Measurements from ENCODE around the gene ZNF462.

DNA sequence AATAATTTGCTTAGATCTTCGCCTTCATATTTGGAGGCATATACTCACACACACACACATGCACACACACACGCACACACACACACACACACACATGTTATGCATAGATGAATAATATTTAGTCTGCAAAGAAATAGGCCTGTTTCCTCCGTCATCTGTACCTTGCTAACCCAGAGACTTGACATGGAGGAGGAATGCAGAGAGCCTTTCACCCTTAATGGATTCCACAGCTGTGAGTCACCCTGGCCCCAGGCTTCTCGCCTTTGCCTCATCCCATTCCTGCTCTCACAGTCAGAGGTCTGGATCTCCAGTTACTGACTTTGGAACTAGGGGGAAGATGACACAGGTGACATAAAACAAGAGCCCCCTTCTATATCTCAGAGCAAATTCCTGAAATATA is 29.7 kb downstream of the ZNF462 start:
- TF ChIP-seq POLR2A (IDR thresholded peaks at IDR 0.05) (no peak), POLR2AphosphoS5 (IDR thresholded peaks at IDR 0.05) (no peak)
- TF ChIP-seq, protein P1, sequence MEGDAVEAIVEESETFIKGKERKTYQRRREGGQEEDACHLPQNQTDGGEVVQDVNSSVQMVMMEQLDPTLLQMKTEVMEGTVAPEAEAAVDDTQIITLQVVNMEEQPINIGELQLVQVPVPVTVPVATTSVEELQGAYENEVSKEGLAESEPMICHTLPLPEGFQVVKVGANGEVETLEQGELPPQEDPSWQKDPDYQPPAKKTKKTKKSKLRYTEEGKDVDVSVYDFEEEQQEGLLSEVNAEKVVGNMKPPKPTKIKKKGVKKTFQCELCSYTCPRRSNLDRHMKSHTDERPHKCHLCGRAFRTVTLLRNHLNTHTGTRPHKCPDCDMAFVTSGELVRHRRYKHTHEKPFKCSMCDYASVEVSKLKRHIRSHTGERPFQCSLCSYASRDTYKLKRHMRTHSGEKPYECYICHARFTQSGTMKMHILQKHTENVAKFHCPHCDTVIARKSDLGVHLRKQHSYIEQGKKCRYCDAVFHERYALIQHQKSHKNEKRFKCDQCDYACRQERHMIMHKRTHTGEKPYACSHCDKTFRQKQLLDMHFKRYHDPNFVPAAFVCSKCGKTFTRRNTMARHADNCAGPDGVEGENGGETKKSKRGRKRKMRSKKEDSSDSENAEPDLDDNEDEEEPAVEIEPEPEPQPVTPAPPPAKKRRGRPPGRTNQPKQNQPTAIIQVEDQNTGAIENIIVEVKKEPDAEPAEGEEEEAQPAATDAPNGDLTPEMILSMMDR (IDR thresholded peaks at IDR 0.05) = no peak
